Stimulated activated CD4-positive, alpha-beta T cell treated with anti-CD3 and anti-CD28 coated beads, Interleukin-12 subunit alpha, Interleukin-12 subunit beta, amount 100 ng/mL, for 4 hours (primary cell): ENCODE results near the gene SCMH1.

ENCODE experiments used
- DNase-seq: peaks from one replicate; pipeline ENCODE4 v3.0.0-alpha.2; 2020

The SCMH1 gene

DNA sequence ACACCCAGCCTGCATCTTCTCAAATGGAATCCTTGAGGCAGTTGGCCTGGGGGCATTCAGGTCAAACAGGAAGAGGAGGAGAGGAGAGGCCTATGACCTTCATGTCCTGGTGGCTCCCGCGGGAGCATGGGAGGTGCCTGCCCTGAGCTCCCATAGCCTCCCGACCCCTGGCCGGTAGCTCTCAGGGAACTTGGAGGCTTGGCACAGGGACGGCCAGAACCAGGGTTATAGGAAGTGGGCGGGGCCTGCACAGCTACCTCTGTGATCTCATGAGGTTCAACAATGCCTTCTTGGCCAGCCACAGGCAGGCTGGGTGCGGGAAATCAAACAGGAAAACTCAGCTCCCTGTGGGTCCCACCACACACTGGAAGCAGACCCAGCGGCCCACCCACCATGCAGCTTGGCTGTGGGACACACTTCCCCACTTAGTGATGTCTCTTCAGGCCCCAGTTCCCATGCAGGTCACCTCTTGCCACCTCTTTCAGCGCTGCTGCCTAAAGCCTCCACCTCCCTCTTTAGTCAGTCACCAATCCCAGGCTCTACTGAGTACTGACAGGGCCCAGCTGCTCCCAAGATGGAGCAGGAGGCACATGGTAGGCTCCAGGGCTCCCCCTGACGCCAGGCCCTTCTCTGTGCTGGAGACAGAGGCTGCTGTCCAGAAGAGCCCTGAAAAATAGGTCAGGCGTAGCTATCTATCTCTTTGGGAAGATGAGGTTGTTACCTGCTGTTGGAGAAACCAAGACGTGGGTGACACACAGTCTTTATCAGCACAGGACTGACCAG lies 220.4 kb downstream of the SCMH1 start, which contains the start of gene SLFNL1:
TSS of gene SLFNL1 (minus strand) at position 200 of the 783 bp plus-strand sequence. CDS start 1,065 bp downstream, outside the sequence.
- no peak for DNase-seq

DNA sequence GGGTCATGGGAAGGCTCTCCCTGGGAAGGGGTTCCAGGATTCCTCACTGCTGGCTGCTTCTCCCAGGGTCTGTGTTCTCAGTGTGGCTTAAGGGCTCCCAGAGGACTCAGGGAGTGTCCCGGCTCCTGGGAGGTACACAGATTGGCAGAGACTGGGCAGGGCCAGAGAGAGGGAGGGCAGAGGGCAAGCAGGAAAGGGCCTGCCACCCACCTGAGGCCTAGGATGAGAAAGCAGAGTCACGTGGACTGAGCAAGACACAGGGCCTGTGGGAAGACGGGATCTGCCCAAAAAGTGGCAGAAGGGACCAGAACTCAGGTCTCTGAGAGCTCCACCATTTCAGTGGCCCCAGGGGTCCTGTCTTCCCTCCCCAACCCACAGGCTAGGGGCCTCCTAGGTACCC lies 221.5 kb downstream of the SCMH1 start:
- DNase-seq = no peak

DNA sequence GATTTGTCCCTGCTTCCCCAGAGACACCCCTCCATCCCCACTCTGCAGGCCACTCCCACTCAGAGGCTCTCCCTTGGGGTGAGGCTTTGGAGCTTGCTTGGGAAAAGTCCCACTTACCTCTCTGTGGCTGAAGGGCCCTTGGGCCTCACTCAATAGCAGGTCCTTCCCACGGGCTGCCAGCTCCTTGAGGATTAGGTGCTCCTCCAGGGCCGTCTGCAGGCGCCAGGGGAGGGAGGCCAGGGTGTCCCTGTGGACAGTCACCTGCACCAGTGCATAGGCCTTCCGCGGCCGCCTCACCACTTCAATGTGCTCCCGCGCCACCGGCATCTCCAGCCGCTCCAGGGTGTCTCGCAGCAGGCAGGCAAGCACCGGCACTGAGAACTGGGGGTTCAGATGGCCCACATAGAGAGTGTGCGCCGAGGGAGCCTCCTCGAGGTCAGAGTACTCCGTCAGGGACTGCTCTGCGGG lies 222.0 kb downstream of the SCMH1 start:
- no peak for DNase-seq

DNA sequence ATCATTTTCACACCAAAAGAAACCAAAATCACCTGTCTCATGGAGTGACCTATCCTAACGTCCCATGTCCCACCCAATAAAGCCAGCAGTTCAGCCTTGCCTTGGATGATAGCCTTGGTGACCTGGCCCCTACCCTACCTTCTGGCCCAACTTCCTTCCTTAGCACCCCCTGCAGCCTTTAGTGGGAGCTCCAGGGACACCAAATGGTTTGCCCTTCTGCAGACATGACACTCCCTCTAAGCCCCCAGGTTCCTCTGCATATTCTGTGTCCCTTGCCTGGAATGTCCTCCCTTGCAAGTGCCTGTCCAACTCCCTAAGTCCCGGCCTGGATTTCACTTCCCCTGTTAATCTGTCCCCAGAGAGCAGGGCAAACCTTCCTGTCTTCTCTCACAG lies 222.8 kb downstream of the SCMH1 start:
- DNase-seq = no peak

DNA sequence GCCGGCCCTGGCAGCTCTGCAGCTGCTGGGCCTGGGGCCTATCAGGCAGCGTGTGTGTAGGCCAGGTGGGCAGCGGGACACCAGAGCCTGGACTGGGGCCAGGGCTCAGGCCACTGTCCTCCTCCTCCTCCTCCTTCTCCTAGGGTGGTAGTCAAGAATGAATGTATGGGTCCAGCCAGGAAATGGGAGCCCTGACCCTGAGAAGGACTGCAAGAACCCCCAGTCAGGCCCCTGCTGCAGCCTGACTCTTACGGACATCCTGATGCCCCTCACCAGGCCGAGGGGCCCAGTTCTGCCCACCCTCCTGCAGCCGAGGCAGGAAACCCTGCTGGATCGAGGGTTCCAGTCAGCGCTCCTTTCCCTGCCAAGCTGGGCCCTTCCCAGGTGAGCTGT lies 224.1 kb downstream of the SCMH1 start:
- no peak for DNase-seq

DNA sequence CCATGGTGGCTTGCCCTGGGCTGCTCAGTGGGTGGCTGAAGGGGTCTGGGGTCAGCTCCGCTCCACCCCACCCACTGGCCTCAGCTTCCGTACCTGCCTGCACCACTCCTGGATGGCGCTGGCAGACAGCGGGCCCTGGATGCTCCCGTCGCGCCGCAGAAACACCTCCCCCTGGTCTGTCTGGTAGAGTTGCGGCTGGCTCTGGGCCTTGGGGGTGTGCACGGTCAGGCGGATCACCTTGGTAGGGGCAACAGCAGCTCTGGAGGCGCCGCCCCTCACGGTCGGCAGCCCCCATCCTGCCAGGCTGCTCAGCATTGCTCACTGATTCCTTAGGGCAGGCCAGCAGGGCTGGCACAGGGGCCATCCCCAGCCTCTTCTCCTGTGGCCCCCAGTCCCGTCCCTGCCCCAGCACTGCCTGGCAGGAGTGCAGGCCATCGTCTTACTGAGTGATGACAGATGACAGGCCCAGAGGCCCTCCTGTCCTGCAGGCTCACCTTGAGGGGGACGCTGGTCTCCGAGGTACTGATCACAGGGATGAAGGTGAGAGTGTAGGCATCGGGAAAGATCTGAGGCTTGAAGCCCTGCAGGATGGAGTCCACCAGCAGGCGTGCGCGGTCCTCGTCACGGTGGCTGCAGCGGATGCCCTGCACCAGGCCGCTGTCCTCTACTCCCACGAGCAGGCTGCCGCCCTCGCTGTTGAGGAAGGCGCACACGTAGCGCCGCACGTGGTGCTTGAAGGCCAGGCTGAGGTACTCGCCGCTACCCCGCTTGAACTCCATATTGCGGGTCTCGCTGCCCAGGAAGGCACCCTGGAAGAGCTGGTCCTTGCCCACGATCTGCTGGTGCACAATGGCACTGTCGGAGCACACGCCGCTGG lies 224.7 kb downstream of the SCMH1 start:
- DNase-seq = no peak

DNA sequence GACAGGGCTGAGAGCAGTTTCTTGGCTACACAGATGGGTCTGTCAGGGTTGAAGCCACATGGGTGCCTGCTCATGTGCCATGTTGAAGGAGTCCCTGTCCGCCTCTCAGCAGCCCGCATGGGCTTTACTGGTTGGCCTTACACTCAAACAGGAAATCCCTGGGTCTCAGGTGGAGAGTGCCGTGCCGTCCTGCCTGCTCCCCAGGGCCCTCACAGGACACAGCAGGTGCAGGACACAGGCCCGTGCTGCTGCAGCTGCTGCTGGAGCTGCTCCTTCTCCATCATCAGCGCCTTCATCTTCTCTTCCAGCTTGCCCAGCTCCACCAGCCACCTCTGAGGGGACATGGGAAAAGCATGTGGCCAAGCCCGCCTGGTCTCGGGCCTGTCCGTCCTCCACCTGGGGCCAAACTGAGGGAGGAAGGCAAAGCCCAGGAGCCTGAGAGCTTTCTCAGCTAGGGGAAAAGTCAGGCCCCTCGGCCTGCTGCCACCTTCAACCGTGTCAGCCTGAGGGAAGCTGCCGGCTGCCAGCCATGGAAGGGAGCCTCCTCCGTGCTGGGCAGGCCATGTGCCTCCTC lies 226.1 kb downstream of the SCMH1 start:
- no peak for DNase-seq

DNA sequence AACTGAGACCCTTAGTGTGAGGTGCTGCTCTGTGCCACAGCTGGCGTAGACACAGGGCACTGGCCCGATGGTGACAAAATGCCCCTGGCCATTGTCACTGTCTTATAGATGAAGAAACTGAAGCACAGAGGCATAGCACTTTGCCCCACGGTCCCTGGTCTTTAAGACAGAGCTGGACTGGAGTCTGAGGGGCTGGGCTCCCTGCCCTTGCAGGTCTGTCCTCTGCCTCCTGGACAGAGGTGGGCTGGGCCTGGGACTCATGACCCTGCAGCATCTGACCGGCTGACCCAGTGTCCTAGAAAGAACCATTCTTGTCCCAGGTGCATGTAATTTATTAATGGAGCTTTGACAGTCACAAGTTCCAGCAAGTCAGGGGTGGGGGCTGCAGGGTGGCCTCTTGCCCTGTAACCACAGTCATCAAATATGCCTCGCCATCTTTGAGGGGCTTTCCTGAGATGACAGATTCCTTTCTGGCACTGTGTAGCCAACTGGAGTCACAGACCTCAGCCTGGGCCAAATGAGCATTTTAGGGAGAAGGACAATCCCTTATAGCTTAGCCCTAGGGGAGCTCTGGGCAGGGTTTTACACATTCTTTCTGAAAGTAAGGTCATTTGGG lies 226.7 kb downstream of the SCMH1 start:
- DNase-seq = no peak

DNA sequence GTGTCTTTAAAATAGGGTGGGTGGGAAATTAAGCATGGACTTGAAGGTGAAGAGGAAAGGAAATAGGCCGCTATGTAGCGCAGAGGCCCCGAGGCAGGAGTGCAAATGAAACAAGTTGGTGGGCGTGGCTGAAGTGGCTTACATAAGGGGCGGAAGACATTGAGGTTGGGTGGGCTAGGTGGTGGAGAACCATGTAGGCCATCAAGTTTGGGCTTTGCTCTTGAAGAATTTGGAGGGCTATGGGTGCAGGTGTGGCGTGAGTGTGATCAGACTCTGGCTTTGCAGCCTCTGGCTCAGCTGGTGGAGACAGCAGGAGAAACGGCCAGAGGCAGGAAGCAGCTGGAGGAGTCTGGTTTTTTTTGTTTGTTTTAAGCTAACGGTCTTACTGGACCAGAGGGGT lies 227.2 kb downstream of the SCMH1 start:
- no peak for DNase-seq

DNA sequence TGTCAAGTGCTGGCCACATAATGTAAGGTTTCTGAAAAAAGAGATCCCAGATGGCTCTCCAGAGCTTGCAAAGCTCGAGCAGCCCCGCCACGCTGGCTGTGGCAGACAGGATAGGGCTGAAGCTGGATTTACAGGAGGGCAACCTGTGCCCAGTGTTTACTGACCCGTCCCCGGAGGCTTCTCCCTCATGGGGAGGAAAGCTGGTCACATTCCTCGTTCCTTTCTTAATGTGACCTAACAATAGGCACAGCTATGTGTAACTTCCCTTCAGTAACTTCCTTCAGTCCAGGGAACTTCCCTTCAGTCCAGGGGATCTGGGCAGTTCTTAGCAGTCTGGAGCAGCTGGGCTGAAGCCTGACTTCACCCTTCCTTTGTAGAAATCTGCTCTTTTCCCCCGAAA lies 228.3 kb downstream of the SCMH1 start:
- DNase-seq = no peak

DNA sequence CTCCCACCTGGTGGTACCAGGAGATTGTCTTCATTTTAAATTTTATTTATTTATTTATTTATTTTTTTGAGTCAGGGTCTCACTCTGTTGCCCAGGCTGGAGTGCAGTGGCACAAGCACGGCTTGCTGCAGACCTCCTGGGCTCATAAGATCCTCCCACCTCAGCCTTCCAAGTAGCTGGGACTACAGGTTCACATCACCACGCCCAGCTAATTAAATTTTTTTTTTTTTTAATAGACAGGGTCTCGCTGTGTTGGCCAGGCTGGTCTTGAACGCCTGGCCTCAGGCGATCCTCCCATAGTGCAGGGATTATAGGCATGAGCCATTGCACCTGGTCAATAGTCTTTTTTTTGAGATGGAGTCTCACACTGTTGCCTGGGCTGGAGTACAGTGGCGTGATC lies 229.1 kb downstream of the SCMH1 start:
- DNase-seq = no peak

DNA sequence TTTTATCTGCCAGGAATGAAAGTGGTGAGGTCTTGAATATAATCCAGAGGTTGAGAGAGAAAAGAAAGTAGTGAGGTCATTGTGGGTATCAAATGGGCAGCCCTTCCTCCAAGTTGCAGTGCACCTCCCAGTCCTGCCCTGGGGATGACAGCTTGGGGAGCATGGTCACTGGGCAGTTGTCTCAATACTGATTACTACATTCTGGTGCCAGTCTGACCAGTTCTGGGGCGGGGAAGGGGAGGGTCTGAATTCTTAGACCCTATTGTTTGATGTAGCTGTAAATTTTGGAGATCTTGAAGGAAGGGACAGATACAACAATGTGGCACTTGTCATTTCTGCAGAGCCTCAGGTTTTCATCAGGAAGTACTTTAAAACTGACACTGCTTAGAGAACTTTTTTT lies 231.8 kb downstream of the SCMH1 start:
- no peak for DNase-seq

DNA sequence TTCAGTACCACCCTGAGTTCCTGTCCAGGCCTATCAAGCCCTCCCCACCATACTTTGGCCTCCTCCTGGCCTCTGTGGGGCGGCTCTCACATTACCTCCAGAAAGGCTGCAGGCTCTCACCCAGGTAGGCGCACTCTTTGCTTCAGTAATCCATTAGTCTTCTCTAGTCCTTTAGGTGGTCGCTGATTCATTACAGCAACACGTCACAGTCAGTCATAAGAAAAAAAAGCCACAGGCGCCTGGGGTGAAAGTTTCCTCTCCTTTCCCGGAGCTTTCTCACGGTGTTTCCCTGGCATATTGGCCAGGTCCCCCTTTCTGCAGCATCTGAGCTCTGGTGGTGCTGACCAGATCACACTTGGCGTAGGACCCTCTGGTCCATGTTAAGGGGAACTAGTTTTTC lies 232.6 kb downstream of the SCMH1 start:
- no peak for DNase-seq

DNA sequence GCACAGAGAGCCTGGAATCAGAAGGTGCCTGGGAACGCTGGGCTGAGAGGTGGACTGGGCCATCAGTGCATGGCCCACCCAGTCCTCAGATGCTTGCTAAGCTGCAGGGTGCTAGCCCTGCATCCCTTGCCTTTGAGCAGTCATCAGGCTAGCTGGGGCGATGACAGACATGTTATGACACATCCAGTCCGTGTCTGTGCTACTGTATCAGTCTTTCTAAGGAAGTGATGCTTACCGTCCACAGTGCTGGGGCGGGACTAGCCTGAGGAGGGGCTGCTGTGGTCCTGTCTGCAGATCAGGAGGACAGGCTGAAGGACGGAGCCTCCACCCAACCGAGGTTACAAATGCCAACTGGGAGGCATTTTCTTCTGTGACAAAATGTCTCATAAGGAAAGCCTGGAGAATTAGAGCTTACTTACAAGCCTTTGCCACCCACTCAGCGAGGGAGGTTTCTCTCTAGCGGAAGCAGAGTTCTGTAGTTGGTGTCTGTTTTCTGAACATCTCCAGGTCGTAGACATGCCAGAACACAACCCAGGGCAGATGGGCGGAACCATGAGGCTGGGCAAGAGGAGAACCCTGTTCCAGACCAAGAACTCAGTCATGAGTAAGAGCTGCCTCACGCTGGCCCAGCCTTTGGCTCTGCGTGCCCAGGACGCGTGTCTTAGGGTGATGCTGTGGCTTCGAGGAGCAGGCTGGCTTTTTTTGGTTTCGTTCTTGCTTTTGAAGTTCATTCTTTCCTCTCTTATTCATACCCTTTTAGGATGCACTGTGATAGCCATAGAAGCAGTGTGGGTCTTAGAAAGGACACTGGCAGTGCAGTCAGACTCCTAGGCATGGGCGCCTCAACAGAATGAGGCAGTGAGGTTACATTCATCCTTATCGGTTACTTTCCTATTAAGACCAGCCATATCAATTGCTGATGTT lies 234.9 kb downstream of the SCMH1 start:
- DNase-seq = no peak

DNA sequence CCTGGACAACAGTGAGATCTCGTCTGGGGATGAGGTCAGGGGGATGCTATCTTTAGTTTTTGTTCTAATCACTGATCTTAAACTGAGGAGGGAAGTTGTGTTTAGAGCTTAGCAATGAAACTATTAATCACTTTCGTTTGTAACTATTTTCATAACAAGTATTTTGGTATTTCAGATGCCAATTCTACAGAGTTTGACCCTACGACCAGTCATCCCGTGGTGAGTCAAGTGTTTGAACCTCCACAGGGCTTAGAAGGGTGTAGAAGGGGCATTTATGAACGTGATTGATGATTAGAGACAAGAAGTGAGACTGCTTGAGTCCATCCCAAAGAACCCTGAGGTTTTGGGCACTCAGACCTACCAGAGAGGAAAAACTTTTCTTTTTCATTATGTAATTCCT lies 236.2 kb downstream of the SCMH1 start:
- no peak for DNase-seq

DNA sequence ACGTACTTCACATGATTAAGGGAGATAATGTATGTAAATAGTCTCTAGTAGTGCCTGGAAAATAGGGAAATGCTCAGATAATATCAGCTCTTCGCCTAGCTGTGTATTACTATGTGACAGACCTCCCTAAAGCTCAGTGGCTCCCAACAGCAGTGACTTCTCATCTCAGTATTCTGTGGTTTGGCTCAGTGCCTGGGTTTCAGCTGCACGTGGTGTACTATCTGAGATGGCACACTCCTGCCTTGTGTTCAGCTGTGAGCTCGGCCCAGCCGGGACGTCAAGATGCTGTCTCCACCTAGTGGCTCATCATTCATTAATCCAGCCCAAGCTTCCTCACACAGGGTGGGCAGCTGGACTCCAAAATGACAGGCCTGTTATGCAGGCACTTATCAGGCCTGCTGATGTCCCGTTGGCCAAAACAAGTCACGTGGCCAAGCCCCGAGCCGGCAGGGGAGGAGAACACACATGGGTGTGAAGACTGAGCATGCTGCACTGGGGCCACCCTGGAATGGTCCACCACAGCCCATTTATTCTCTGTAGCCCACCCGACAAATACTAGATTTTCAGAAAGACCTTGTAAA lies 238.4 kb downstream of the SCMH1 start:
- DNase-seq = peak; percentile 73

DNA sequence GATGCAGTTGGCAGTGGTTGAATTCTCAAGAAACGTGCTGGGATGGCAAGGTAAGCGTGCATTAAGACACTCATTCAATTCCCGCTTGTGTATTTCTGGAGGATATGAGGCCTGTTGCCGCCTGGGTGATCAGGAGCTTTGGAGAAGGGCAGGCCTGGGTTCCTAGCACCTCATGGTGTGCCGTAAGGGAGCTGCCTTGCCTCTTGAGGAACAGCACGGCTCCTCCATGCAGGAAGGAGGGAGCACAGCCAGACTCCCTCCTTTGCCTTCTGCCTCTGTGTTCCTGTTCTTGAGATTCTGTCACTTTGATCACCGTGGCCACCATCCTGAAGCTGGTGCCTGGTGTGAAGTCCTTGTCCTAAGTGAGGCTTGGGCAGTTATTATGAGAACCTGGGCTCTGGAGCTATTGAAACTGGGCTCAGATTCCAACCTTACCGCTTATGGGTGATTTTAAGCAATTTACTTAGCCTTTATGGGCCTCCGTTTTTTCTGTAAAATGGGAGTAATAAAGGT lies 238.9 kb downstream of the SCMH1 start:
- no peak for DNase-seq

DNA sequence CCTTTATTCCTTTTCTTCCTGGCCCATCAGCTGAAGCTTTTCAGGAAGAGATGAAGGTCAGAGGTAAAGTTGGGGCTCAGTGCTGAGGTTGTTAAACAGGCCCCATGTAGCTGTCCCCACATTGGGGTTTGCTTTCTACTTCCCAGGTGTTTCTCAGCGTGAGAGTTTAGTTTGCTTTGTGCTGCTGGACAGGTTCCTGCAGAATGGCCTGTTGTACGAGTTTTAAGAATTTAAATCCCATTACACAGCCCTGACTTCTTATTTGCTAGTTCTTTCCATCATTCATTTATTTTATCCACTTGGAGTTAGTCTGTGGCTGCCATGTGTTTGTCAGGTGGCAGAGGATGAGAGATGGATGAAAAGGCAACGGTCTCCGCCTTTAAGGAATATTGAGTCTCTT lies 243.4 kb downstream of the SCMH1 start:
- no peak for DNase-seq

DNA sequence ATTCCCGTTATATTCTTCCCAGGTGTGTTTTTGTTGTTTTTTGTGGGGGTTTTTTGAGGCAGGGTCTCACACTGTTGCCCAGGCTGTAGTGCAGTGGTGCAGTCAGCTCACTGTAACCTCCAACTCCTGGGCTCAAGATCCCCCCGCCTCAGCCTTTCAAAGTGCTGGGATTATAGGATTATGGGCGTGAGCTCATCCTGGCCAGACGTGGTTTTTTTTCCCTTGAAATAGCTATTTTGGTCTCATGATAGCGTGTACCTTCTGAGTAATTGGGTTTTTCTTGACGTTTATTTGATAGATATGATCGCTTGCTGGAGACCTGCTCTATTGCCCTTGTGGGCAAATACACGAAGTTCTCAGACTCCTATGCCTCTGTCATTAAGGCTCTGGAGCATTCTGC lies 245.0 kb downstream of the SCMH1 start:
- no peak for DNase-seq

DNA sequence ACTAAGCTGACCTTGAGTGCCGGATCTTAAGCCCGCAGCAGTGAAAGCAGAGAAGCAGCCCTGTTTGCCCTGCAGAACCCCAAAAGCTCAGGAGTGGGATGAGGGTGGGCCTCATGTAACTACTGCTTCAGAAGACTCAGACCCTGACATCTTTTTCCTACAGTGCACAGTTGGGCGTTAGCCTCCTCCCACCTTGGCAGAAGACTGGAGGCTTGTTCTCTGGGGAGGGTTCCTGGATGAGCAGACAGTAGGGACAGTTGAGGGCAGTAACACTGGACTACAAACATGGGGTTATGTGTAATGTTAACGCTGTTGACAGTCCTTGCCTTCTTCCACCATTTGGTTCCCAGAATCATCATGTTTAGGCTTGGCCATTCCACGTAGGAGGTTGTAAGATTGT lies 253.0 kb downstream of the SCMH1 start:
- no peak for DNase-seq

DNA sequence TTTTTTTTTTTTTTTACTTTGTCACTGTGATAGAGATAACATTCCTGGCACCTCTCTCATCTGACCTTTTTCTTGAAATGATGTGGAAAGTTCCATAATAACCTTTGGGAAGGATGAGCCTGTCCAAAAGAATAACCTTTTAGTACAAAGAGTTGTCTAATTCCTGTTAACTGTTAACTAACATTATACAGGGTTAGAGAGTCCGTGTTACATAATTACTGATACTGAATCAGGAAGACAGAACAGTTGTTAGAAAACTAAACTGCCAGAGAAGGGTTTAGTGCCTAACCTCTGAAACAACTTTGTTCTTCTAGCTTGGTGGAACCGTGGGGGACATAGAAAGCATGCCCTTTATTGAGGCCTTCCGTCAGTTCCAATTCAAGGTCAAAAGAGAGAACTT lies 253.8 kb downstream of the SCMH1 start:
- DNase-seq = no peak
